GM06990 (cell line): ENCODE measurements around the gene HABP4.

ENCODE experiments used
- DNase-seq: peaks from one replicate; pipeline ENCODE4 v3.0.0-alpha.2; 2011; ENCODE audit not compliant: insufficient read length; ENCODE audit errors: extremely low read depth
- H3K27me3 ChIP-seq: replicated peaks from 2 replicates; pipeline ENCODE4 v1.6.0; 2011; ENCODE audit warnings: low read length; ENCODE audit not compliant: control insufficient read depth, insufficient read depth
- H3K36me3 ChIP-seq: 2 replicates; pipeline ENCODE4 v1.5.1; 2011; ENCODE audit warnings: low read length; ENCODE audit not compliant: control insufficient read depth, insufficient read depth
- H3K4me3 ChIP-seq: replicated peaks from 2 replicates; pipeline ENCODE4 v1.5.1; 2011; ENCODE audit warnings: low read depth, mild to moderate bottlenecking, control low read depth, low read length
- CTCF ChIP-seq: IDR thresholded peaks from 2 replicates; pipeline ENCODE4 v1.5.1; 2011; ENCODE audit warnings: low read length, control low read depth, mild to moderate bottlenecking, inconsistent platforms; ENCODE audit not compliant: insufficient read depth, poor library complexity, severe bottlenecking

The HABP4 gene

GRCh38 chr9:96440671-96441199 lies 9.2 kb upstream of the HABP4 start:
- DNase-seq: no peak
- Histone ChIP-seq H3K36me3 (no peaks in the 10 kb centered on the region), H3K4me3 (no peak overlapping the region), H3K27me3 (no peaks in the 10 kb centered on the region)
- TF ChIP-seq CTCF: no peak

- peak; percentile 11 for DNase-seq
- TF ChIP-seq CTCF: peak; percentile 69
- Histone ChIP-seq H3K27me3 (no peaks in the 10 kb centered on the region), H3K36me3 (no peaks in the 10 kb centered on the region), H3K4me3 (no peak overlapping the region)
Measured at GRCh38 chr9:96441798-96442445, 8.0 kb upstream of the HABP4 start.

GRCh38 chr9:96442491-96442890 lies 7.5 kb upstream of the HABP4 start:
- no peak for TF ChIP-seq CTCF
- no peak overlapping the region for H3K4me3 ChIP-seq
- DNase-seq: no peak
- no peaks in the 10 kb centered on the region for H3K36me3 ChIP-seq
- no peaks in the 10 kb centered on the region for H3K27me3 ChIP-seq

GRCh38 chr9:96447406-96447805 lies 2.6 kb upstream of the HABP4 start:
- no peak for TF ChIP-seq CTCF
- DNase-seq: no peak
- no peak overlapping the region for H3K4me3 ChIP-seq
- no peaks in the 10 kb centered on the region for H3K36me3 ChIP-seq
- no peaks in the 10 kb centered on the region for H3K27me3 ChIP-seq

- H3K27me3 ChIP-seq: no peaks in the 10 kb centered on the region
- TF ChIP-seq CTCF: no peak
- H3K4me3 ChIP-seq: no peak overlapping the region
- DNase-seq: no peak
- H3K36me3 ChIP-seq: no peaks in the 10 kb centered on the region
Measured at GRCh38 chr9:96448546-96449170, 1.3 kb upstream of the HABP4 start.
